Activated CD4-positive, alpha-beta T cell treated with anti-CD3 and anti-CD28 coated beads, Interleukin-2, amount 50 U/mL, for 1 hour (primary cell): ENCODE measurements around the gene NDUFB10.
A peak's percentile ranks its signal among the peaks of the same experiment; 100 is the strongest.
"Not testable (repeated sequence)": the region's sequence is repeated elsewhere in the genome, so short reads cannot be mapped to it uniquely, and the experiment has no call there.

Source experiments
- DNase-seq: peaks from one replicate; pipeline ENCODE4 v3.0.0-alpha.2; 2020

Gene NDUFB10

DNA sequence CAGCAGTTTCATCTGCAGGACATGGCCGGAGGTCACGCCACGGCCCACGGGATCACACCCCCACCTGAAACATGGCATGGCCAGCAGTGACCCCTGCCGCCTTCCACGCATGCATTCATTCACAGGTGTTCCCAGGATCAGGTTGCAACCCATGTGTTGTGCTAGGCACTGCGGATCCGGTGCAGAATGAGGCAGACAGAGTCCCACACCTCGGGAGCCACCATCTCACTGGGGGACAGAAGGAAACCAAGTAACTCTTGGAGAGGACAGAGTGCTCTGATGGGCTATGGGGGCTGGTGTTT is 12.0 kb upstream of the NDUFB10 start:
- no peak for DNase-seq

DNA sequence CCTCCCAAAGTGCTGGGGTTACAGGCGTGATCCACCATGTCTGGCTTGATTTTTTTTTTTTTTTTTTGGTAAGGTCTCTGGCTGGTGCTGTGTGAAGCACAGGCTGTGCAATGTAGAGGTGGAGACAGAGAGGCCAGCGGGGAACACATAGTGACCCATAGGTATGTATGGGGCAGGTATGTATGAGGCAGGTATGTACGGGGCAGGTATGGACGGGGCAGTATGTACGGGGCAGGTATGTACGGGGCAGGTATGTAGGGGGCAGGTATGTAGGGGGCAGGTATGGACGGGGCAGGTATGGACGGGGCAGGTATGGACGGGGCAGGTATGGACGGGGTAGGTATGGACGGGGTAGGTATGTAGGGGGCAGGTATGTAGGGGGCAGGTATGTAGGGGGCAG is 9.8 kb upstream of the NDUFB10 start:
- DNase-seq: no peak

DNA sequence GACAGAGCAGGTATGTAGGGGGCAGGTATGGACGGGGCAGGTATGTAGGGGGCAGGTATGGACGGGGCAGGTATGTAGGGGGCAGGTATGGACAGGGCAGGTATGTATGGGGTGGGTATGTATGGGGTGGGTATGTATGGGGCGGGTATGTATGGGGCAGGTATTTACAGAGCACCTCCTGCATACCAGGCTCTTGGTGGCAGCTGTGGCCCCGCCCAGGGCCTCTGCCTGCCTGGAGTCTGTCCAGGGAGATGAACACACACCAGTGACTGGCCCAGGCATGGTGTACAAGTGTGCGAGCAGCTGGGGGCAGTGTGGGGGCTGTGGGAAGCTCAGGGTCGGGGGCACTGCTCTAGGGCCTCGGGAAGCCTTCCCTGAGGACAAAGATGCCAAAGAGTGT is 9.3 kb upstream of the NDUFB10 start:
- DNase-seq: no peak

DNA sequence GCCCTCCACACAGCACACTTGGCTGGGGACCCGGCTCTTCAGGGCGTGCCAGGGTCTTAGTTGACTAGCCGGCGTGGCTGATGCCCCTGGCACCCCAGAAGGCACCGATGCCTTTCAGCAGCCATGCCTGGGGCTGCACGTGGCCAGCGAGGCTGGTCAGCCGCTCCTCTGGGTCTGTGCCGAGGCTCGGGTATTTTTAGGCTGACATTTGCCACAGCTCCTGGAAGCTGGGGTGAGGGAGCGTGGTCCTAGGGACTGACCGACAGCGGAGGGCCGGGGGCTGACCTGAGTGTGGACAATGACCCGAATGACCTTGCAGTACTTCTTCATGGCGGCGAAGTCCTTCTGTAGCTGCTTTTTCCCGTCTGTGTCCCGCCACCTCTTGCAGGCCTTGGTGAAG is 8.8 kb upstream of the NDUFB10 start:
- no peak for DNase-seq

DNA sequence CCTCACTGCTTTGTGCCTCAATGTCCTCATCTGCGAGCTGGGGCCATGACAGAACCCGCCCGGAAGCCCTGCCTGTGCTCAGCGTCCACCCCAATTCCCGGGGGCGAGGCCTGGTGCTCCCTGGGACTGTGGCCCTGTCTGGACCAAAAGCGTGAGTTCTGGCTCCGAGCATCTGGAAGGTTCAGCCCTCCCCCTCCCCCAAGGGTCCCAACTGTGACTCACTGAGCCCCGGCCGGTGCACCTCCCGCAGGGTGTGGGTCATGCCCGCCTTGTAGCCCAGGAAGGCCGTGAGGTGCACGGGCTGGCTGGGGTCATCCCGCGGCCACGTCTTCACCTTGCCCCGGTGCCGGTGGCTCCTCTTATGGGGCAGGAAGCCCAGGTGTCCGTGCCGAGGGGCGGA is 5.6 kb upstream of the NDUFB10 start:
- no peak for DNase-seq

DNA sequence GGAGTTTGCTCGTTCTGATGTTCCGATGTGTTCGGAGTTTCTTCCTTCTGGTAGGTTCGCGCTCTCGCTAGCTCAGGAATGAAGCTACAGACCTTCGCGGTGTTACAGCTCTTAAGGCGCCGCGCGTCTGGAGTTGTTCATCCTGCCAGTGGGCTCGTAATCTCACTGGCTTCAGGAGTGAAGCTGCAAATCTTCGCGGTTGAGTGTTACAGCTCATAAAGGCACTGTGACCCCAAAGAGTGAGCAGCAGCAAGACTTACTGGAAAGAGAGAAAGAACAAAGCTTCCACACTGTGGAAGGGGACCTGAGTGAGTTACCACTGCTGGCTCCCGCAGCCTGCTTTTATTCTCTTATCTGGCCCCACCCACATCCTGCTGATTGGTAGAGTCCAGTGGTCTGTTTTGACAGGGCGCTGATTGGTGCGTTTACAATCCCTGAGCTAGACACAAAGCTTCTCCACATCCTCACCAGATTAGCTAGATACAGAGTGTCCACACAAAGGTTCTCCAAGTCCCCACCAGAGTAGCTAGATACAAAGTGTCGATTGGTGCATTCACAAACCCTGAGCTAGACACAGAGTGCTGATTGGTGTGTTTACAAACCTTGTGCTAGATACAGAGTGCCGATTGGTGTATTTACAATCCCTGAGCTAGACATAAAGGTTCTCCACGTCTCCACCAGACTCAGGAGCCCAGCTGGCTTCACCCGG is 1.8 kb upstream of the NDUFB10 start:
- not testable (repeated sequence) for DNase-seq

DNA sequence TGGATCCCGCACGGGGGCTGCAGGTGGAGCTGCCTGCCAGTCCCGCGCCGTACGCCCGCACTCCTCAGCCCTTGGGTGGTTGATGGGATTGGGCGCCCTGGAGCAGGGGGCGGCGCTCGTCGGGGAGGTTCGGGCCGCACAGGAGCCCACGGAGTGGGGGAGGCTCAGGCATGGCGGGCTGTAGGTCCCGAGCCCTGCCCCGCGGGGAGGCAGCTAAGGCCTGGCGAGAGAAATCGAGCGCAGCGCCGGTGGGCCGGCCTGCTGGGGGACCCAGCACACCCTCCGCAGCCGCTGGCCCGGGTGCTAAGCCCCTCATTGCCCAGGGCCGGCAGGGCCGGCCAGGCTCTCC is 1.2 kb upstream of the NDUFB10 start:
- DNase-seq: not testable (repeated sequence)

DNA sequence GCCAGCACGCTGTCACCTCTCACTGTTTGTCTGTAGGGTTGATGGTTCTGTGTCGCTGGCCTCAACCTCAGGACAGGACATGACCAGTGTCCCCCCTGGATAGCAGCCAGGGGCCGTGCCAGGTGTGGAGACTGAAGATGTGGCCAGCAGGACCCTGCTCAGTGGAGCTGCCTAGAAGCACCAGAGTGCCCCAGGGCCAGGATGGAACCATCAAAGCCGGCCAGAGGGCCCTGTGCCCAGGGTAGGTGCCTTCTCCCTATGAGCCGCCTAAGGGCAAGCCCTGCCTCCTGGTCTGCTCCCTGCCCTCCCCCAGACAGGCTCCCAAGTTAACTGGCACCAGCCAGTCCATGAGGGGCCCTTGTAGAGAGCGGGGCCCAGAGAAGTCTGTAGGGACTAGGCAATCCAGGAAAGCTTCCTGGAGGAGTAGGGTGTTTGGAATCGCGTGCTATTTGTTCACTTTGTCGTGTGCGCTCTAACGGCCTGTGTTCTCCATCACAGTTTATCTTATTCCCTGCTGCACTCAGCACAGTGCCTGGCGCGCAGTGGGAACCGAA is 546 bp upstream of the NDUFB10 start:
- no peak for DNase-seq

DNA sequence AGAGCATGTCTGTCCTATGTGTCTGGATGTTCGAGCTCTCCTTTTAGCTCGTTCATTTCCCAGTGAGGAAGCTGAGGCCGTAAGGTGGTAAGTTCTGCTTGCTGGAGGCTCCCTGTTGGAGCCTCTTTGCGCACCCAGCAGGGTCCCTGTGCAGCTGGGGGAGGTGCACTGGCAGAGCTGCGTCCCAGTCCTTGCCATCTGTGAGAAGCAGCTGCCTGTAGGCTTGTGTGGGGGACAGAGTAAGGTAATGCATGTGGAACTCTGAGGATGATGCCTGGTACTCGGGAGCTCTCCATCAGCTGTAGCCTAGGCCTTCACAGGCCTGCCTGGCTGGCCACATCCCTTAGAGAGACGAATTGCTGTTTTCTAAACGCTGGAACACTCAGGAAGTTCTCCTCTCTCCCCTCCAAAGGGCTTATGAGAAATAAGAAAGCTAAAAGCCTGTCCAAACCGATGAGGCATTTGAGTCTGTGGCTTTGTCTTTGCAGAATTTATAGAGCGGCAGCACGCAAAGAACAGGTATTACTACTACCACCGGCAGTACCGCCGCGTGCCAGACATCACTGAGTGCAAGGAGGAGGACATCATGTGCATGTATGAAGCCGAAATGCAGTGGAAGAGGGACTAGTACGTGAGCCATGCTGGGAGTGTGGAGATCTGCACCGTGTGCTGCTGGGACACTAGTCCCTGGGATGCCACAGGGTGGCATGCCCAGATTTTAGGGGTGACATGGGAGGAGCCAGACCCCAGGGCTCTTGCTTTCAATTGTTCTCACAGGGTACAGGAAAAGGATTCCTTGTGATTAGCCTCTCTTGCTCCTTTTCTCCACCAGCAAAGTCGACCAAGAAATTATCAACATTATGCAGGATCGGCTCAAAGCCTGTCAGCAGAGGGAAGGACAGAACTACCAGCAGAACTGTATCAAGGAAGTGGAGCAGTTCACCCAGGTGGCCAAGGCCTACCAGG is 1.6 kb downstream of the NDUFB10 start:
- peak; percentile 37 for DNase-seq

DNA sequence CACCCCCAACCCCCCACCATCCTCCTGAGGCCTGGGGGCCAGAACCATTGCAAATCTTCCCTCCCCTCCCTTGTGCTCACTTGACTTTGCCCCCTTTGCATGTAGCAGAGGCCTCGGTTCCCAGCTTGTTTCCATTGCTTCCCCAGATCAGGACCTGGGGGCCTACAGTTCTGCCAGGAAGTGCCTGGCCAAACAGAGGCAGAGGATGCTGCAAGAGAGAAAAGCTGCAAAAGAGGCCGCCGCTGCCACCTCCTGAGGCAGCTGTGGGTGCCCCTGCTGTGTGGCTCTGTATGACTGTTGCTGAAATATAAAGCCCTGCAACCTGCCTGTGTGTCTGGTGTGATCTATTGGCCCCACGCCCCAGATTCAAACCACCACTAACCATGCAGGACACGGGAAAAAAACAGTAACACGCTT is 2.3 kb downstream of the NDUFB10 start:
- DNase-seq: no peak

DNA sequence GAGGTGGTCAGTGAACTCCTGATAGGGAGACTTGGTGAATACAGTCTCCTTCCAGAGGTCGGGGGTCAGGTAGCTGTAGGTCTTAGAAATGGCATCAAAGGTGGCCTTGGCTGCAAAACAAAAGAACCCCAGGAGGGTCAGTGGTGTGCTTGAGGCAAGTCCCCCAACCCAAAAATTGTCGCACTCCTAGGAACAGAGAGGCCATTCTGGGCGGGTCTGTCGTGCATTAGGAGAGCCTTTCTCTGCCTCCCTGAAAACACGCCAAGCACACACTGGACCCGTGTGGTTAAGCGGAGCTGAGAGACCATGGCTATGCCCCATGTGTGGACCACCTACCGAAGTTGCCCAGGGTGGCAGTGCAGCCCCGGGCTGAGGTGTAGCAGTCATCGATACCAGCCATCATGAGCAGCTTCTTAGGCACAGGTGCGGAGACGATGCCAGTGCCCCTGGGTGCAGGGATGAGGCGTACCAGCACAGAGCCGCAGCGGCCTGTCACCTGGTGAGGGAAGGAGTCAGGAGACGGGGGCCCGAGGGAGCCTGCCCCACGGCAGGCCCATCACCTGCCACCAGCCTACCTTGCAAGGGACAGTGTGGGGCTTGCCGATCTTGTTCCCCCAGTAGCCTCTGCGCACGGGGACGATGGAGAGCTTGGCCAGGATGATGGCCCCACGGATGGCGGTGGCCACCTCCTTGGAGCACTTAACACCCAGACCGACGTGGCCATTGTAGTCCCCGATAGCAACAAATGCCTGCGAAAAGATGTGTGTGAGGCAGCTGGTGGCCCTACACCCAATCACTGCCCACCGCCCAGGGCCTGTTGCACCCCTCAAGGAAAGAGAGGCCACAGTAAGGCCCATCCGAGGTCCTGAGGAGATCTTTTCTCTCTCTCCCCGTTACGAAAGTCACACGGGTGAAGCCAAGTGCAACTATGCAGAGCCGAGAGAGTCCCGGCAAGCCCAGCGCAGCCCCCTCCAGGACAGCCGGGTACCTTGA is 3.1 kb downstream of the NDUFB10 start:
- DNase-seq: not testable (repeated sequence)

DNA sequence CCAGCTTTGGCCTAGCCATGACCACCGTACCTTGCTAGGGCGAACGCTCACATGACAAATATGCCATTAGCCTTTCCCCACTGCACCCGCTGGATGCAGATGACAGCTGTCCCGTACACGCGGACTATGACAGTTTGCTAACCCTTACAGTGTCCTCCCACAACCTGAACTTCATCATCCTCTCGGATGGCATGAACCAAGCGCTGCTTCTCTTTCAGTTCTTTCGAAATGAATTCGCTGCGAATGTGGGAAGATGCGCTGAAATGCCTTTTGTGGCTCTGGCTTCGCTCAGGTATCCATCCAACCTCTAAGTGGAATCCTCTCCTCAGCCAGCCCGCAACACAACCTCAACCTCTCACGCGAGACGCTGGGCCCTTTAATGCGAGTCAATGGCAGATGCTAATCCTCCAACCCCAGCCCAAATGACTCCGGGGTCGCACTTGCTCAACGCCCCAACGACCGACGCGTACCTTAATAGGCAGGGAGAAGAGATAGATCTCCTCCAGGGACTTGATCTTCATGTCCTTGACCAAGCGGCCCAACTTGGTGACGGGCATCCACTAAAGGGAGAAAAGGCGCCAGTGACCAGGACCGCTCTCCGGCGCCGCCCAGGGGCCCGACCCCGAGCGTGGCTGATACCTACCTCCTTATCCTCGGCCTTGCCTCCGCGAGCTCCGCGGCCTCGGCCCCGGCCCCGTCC is 4.6 kb downstream of the NDUFB10 start:
- peak; percentile 38 for DNase-seq

DNA sequence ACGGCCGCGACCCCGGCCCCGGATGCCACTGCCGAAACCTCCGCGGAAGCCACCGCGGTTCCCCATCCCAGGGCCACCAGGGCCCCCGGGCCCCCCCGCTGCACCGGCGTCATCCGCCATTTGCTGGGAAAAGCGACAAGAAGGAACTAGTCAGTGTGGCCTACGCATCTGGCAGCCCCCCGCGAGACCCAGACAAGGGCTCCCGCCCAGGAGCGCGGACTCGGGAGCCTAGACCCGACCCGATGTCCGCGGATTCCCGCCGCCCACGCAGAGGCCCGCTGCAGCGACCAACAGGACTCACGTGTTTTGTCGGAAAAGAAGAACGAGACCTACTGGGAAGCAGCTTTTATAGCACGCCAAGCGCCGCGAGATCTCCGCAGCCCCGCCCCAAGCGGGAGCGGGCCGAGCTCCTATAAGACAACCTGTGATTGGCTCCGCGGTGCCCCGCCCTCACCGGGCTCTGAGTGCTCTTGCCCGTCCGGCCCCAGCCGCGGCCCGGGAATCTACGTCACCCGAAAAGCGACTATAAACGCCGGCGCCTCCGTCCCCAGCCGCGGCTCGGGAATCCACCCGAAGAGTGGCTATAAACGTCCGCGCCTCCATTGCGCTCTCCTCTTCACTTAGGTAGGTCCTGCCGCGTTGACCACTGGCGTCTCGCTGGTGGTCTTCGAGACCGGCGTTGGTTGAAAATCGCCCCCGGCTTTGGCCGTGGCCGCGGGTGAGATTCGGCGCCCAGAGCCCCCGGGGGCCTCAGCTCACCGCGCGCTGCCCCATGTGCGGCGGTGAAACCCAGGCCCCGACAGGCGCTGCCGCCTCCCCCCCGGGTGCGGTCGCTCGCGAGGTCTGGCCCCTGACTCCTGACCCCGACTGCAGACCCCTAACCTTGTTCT is 5.4 kb downstream of the NDUFB10 start, which contains the start of gene RPS2:
Gene RPS2, minus strand, starts transcription at position 321 of the 890 bp plus-strand sequence. Its CDS starts 201 bp downstream, at position 120.
- peak; percentile 99 for DNase-seq

DNA sequence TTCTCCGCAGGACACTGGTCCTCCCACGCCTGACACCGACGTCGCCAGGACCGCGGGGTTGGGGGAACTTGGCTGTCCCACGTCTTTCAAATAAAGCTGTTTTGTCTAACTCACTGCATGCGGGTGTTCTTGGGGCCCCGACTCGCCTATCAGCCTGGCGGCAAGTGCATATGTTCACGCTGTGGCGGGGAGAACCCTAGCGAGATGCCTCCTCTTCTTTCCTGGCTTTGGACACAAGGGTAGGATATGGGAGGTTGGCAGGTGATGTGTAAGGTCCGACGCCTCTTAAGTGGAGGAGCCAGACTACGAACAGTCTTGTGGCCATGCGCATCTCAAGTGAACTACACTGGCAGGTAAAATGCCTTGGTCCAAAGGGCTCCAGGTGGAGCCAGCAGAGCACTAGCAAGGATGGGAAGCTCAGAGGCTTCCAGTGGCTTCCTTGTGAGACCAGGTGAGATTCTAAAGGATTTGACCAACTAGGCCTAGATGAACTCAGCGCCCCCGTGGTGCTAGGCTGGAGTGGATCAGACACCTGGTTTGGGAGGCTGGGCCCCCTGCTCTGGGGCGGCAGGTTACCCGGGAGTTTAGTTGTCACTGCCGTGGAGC is 6.2 kb downstream of the NDUFB10 start:
- DNase-seq: no peak

DNA sequence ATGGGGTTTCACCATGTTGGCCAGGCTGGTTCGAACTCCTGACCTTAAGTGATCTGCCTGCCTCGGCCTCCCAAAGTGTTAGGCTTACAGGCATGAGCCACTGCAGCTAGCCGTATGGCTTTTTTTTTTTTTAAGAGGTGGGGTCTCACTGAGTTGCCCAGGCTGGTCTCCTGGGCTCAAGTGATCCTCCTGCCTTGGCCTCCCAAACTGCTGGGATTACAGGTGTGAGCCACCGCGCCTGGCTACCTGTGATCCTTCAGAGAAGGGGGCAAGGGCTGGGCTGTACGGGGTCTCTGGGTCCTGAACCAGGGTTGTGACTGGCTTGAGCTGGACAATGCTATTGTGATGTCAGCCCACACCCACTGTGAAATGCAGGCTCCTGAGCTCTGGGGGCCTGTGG is 7.1 kb downstream of the NDUFB10 start, which contains the start of gene RNF151:
Gene RNF151, plus strand, starts transcription at position 397 of the 400 bp plus-strand sequence. CDS start 26 bp downstream, outside the sequence.
- DNase-seq: no peak

DNA sequence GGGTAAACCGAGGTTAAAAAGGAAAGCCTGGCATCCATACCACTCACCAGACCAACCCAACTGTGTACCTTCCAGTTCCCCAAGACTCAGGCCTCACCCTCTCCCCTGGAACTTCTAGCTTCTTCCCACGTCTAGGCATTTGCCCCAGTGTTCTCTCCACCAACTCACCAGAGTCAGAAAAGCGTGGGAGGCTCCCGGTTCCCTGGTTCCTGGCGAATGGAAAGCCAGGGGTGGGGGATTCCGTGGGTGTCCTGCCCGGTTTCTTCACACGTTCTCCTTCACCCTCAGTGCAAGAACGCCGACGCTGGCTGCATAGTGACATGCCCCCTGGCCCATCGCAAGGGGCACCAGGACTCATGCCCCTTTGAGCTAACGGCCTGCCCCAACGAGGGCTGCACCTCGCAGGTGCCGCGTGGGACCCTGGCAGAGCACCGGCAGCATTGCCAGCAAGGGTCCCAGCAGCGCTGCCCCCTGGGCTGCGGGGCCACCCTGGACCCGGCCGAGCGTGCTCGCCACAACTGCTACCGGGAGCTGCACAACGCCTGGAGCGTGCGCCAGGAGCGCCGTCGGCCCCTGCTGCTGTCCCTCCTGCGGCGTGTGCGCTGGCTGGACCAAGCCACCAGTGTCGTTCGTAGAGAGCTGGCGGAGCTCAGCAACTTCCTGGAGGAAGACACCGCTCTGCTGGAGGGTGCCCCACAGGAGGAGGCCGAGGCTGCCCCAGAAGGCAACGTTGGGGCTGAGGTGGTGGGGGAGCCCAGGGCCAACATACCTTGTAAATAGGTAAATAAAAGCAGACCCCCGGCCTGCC is 9.0 kb downstream of the NDUFB10 start:
- DNase-seq: no peak

DNA sequence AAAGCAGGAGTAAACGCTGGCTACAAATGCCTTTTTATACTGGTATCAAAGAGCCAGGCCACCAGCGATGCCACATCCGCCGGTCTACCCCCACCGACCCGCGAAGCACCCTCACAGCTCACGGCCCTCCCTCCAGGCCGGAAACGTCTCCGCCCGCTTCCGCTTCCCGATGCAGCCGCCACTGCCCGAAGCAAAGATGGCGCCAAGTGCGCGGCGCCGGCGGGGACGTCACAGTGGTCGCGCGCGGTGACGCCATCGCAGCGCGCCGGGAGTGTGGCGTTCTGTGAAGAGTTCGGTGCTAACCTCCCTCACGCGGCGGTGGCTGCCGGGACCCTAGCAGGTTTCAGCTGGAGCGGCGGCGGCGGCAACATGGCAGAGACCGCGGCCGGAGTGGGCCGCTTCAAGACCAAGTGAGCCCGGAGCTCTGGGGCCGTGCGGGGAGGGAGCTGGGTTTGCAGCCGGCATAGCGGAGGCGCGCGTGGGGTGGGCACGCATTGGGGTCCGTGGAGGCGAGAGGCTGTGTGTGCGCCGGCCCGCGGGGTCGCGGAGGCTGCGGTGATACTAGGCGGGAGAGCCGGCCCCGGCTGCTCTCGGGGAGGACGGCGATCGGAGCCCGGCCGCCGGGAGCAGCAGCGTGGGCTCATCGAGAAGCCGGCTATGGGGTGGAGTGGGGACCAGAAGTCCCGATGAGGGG is 12.6 kb downstream of the NDUFB10 start, which contains the start of gene TBL3:
Gene TBL3, plus strand, starts transcription at position 258 of the 694 bp plus-strand sequence. Its CDS starts 112 bp downstream, at position 370.
- peak; percentile 94 for DNase-seq

DNA sequence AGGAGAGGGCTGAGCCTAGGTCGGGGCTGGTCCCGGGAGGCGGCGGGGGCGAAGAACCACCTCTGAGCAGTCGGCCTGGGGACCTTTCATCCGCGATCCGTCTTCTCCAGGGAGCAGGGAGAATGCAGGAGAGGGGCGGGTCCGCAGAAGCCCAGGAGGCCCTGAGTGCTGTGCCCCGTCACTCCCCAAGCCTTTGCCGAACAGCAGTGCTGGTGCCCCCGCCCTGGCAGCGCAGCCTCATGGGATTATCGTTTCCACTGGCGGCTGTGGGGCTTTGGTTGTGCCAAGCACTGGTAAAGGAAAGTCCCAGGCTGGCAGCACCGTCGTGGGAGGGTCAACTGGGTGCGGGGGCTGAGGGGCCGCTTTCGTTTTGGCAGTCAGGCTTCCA is 13.1 kb downstream of the NDUFB10 start:
- DNase-seq: no peak
